Activated T-helper 17 cell treated with anti-CD3 and anti-CD28 coated beads, Interleukin-2, amount 50 U/mL, for 72 hours (primary cell): Measurements from ENCODE around the gene MGAT3. TPM values are rescaled to one million over a fixed set of nuclear protein-coding genes. Genes with fewer than 3 reads are reported as not detected.

Source experiments
- ATAC-seq: fragments of 150-1000 bp; cut with Tn5 transposase; replicated peaks from 2 replicates; pipeline ENCODE4 v1.10.0; 2021; ENCODE audit warnings: mild to moderate bottlenecking, moderate library complexity
- H3K27ac Mint-ChIP-seq: one replicate; pipeline ENCODE4 v1.8.0; 2022; ENCODE audit warnings: mixed read lengths
- H3K27me3 Mint-ChIP-seq: one replicate; pipeline ENCODE4 v1.8.0; 2022; ENCODE audit warnings: mixed read lengths
- H3K36me3 Mint-ChIP-seq: one replicate; pipeline ENCODE4 v1.8.0; 2022; ENCODE audit warnings: low read depth, mild to moderate bottlenecking, mixed read lengths
- H3K4me1 Mint-ChIP-seq: one replicate; pipeline ENCODE4 v1.8.0; 2022; ENCODE audit warnings: mixed read lengths
- H3K4me3 Mint-ChIP-seq: one replicate; pipeline ENCODE4 v1.8.0; 2022; ENCODE audit warnings: mild to moderate bottlenecking, mixed read lengths
- H3K9me3 Mint-ChIP-seq: one replicate; pipeline ENCODE4 v1.8.0; 2022; ENCODE audit warnings: mixed read lengths
- total RNA-seq, 2 donors: library from RNA; stranded (reverse); gene quantifications; one replicate each; pipeline ENCODE4 v1.2.3, GENCODE V29; 2022

The MGAT3 gene
- total RNA-seq, 2 donors from 2014 or later, result 1.5 to 1.6 TPM

DNA sequence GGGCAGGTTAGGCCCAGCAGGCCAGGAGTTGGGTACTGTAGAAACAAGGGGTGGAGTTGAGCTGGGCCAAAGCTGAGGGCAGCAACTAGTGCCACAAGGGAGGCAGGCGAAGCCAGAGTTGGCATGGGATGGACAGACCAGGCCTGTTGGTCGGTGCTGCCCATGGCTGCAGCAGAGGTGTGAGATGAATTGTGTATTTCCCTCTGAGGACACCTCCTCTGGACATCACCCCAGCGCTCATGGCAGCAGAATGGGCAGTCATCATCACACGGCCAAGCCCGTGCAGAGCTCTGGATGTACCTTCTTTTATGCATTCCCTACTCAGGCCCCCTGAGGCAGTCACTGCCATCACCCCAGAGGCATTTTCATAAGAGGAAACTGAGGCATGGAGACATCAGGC, 36.9 kb upstream of the MGAT3 start:
- no peaks in the 10 kb centered on the region for H3K4me1 Mint-ChIP-seq
- H3K27ac Mint-ChIP-seq, result no peak overlapping the region
- H3K4me3 Mint-ChIP-seq, result no peak overlapping the region
- peaks cover 70% of the 10 kb centered on the region for H3K36me3 Mint-ChIP-seq
- H3K27me3 Mint-ChIP-seq, result no peaks in the 10 kb centered on the region
- H3K9me3 Mint-ChIP-seq, result no peaks in the 10 kb centered on the region
- no peak for ATAC-seq

DNA sequence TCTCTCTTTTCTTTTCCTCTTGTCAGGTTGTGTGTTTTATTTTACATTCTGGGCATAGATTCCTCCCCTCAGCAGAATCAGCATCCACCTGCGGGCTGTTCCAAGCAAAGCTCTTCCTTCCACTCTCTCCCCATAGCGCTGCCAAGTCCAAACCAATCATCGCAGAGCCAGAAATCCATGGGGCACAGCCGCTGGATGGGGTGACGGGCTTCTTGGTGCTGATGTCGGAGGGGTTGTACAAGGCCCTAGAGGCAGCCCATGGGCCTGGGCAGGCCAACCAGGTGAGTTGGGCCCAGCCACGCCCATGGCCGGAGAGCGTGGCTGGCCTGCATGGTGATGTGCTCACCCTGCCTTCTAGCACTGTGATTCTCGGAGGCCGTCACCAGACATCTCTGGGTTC, 35.1 kb upstream of the MGAT3 start:
- no peak for ATAC-seq
- Mint-ChIP-seq H3K4me1 (no peaks in the 10 kb centered on the region), H3K36me3 (peaks cover 81% of the 10 kb centered on the region), H3K9me3 (no peaks in the 10 kb centered on the region), H3K27ac (peak overlapping the region; percentile 34), H3K27me3 (no peaks in the 10 kb centered on the region), H3K4me3 (no peak overlapping the region)

- no peaks in the 10 kb centered on the region for H3K9me3 Mint-ChIP-seq
- peaks cover 85% of the 10 kb centered on the region for H3K36me3 Mint-ChIP-seq
Observed at GRCh38 chr22:39422101-39422500, 34.7 kb upstream of the MGAT3 start.

GRCh38 chr22:39422721-39423120, 34.1 kb upstream of the MGAT3 start:
- Mint-ChIP-seq H3K4me3 (no peak overlapping the region), H3K36me3 (peaks cover 86% of the 10 kb centered on the region), H3K27ac (no peak overlapping the region), H3K9me3 (no peaks in the 10 kb centered on the region), H3K27me3 (no peaks in the 10 kb centered on the region), H3K4me1 (no peaks in the 10 kb centered on the region)
- no peak for ATAC-seq

More at GRCh38 chr22:39422101-39422500, 34.7 kb upstream of the MGAT3 start:
- no peaks in the 10 kb centered on the region for H3K4me1 Mint-ChIP-seq
- no peak overlapping the region for H3K27ac Mint-ChIP-seq
- H3K4me3 Mint-ChIP-seq, result no peak overlapping the region
- ATAC-seq, result no peak
- H3K27me3 Mint-ChIP-seq, result no peaks in the 10 kb centered on the region

DNA sequence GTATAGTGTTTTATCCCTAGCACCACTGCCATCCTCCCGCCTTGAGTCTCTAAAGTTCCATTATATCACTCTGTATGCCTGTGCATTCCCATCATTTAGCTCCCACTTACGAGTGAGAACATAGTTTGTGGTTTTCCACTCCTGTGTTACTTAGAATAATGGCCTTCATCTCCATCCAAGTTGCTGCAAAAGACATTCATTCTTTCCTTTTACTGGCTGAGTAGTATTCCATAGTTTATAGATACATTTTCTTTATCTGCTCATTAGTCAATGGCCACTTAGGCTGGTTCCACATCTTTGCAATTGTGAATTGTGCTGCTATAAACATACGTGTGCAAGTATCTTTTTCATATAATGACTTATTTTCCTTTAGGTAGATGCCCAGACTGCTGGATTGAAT, 32.8 kb upstream of the MGAT3 start:
- Mint-ChIP-seq H3K36me3 (peaks cover 80% of the 10 kb centered on the region), H3K27me3 (no peaks in the 10 kb centered on the region), H3K9me3 (no peaks in the 10 kb centered on the region), H3K27ac (no peak overlapping the region), H3K4me1 (no peaks in the 10 kb centered on the region), H3K4me3 (no peak overlapping the region)
- ATAC-seq, result no peak

GRCh38 chr22:39426380-39427043, 30.3 kb upstream of the MGAT3 start:
- Mint-ChIP-seq H3K27ac (no peak overlapping the region), H3K4me1 (no peaks in the 10 kb centered on the region), H3K36me3 (peaks cover 68% of the 10 kb centered on the region)

DNA sequence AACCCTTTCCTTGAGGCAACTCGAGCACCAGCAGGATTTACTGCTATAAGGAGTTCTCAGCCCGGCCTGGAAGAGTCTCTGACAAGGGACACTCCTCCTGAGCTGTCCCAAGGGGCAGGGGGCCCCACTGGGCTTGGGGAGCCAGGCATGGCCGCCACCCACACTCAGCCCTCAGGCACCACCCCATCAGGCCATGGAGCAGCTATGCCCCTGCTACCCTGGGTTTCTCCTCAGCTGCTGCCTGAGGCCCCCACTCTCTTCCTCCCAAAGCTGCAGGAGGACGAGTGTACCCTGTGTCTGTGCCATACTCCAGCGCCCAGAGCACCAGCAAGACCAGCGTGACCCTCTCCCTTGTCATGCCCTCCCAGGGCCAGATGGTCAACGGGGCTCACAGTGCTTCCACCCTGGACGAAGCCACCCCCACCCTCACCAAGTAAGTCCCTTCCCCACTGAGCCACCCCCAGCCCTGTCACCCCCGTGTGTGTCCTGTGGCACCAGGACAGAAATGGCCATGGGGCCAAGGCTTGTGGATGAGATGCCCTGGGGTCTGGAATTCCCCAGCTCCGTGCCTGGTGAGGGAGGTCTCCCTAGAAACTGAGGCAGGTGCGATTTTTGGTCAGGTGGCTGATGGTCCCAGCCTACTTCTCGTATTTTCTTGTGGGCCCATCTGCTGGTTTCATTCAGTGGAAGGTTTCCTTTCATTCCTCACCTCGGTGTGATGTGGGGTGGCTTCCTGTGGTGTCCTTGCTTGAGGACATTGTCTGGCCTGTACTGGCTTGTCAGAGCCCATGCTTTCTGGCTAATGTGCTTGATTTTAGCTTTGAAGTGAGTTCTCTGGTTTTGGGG, 28.8 kb upstream of the MGAT3 start:
- Mint-ChIP-seq H3K9me3 (no peaks in the 10 kb centered on the region), H3K4me1 (no peaks in the 10 kb centered on the region), H3K27me3 (no peaks in the 10 kb centered on the region), H3K4me3 (no peak overlapping the region), H3K36me3 (peaks cover 54% of the 10 kb centered on the region), H3K27ac (no peak overlapping the region)
- no peak for ATAC-seq

More at GRCh38 chr22:39426380-39427043, 30.3 kb upstream of the MGAT3 start:
- no peak for ATAC-seq
- H3K4me3 Mint-ChIP-seq, result no peak overlapping the region
- no peaks in the 10 kb centered on the region for H3K27me3 Mint-ChIP-seq
- no peaks in the 10 kb centered on the region for H3K9me3 Mint-ChIP-seq

DNA sequence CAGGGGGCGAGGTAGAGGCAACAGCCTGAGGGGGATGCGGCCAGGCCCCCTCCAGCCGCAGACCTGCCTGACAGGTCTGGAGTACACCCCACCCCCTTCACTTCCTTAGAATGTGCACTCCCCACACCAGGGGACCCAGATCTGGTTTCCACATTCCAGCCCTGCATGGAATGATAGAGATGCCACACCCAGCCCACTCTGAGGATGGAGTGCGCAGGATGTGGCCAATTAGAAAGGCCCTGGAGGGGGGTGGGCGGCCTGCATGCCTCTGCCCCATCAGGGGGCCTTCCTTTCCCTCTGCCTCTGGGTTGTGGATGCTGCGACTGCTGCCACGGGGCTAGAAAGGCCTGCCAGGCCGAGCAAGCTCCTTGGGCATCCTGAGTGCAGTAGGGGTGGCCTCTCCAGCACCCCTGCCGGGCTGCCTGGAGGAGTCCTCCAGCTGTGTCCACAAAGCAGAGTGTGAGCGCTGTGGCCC, 28.2 kb upstream of the MGAT3 start:
- Mint-ChIP-seq H3K27me3 (no peaks in the 10 kb centered on the region), H3K27ac (no peak overlapping the region), H3K4me1 (no peaks in the 10 kb centered on the region), H3K9me3 (no peaks in the 10 kb centered on the region), H3K36me3 (peaks cover 52% of the 10 kb centered on the region), H3K4me3 (no peak overlapping the region)
- ATAC-seq, result no peak

DNA sequence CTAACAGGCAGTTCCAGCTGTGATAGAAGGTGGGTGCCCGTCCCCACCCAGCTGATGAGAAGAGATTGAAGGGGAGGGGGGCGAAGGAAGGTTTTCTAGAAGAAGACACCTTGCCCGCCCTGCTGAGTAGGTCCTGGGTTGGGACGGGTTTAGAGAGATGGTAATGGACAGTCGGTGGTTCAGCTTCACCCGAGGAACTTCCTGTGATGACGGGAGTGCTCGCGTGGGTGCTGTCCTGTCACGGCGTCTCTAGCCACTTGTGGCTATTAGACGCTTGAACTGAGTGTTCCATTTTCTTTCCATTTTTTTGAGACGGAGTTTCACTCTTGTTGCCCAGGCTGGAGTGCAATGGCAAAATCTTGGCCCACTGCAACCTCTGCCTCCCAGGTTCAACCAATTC, 27.6 kb upstream of the MGAT3 start:
- no peaks in the 10 kb centered on the region for H3K9me3 Mint-ChIP-seq
- no peaks in the 10 kb centered on the region for H3K27me3 Mint-ChIP-seq
- no peaks in the 10 kb centered on the region for H3K4me1 Mint-ChIP-seq
- H3K27ac Mint-ChIP-seq, result no peak overlapping the region
- H3K36me3 Mint-ChIP-seq, result peaks cover 47% of the 10 kb centered on the region
- no peak for ATAC-seq
- H3K4me3 Mint-ChIP-seq, result no peak overlapping the region

- peaks cover 41% of the 10 kb centered on the region for H3K36me3 Mint-ChIP-seq
- ATAC-seq, result no peak
- no peaks in the 10 kb centered on the region for H3K9me3 Mint-ChIP-seq
- H3K4me3 Mint-ChIP-seq, result no peak overlapping the region
- H3K27ac Mint-ChIP-seq, result no peak overlapping the region
- H3K27me3 Mint-ChIP-seq, result no peaks in the 10 kb centered on the region
- no peaks in the 10 kb centered on the region for H3K4me1 Mint-ChIP-seq
Observed at GRCh38 chr22:39429916-39430575, 26.8 kb upstream of the MGAT3 start.

- Mint-ChIP-seq H3K4me3 (no peak overlapping the region), H3K9me3 (no peaks in the 10 kb centered on the region)
Observed at GRCh38 chr22:39430576-39431150, 26.1 kb upstream of the MGAT3 start.

DNA sequence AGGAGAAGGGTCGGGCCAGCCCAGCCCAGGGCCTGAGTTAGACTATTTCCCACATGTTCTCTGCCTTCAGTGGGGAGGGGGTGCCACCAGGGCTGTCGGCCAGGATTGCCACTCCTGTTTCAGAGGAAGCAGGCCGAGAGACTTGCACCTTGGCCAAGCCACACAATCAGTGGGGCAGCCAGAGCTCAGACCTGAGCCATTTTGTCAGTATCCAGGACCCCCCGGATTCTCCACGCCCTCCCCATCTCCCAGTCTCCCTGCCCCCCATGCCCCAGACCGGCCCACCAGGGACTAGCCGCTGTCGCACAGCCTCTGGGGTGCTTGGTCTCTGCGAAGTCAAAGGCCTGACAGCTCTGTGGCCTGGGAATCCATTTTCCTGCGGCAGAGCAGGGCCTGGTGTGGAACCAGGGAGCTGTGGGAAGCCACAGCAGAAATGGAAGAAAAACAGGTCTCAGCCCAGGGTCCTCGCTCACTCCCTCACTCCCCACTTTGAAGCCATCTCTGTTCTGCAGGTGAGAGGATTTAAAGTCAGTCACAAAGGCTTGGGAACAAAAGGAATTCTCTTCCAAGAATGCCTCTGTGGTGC, 25.5 kb upstream of the MGAT3 start:
- Mint-ChIP-seq H3K4me3 (no peak overlapping the region), H3K4me1 (no peaks in the 10 kb centered on the region), H3K9me3 (no peaks in the 10 kb centered on the region), H3K36me3 (peaks cover 34% of the 10 kb centered on the region), H3K27ac (no peak overlapping the region), H3K27me3 (no peaks in the 10 kb centered on the region)
- no peak for ATAC-seq

More at GRCh38 chr22:39430576-39431150, 26.1 kb upstream of the MGAT3 start:
- peaks cover 40% of the 10 kb centered on the region for H3K36me3 Mint-ChIP-seq
- H3K4me1 Mint-ChIP-seq, result no peaks in the 10 kb centered on the region
- no peaks in the 10 kb centered on the region for H3K27me3 Mint-ChIP-seq
- H3K27ac Mint-ChIP-seq, result no peak overlapping the region
- ATAC-seq, result no peak

DNA sequence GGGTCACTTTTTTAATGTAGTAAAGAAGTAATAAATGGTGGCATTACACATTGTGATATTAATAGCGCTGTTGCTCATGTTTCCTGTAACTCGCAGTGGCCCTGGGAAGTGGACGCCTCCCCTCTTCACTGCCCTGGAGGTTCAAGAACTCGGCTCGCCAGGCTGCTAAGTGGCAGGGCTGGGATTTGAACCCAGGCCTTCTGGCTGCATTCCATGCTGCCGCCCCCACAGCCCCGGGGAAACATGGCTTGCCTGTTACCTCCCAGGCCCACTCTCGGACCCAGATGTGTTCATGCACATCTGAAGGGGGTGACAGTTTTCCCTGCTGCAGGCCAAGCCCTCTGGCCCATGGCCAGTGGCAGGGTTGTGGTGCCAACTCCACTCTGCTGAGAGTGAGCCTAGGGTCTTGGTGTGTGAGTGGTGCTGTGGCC, 25.0 kb upstream of the MGAT3 start:
- no peak overlapping the region for H3K4me3 Mint-ChIP-seq
- no peak overlapping the region for H3K27ac Mint-ChIP-seq
- H3K9me3 Mint-ChIP-seq, result no peaks in the 10 kb centered on the region
- no peak for ATAC-seq
- H3K4me1 Mint-ChIP-seq, result no peaks in the 10 kb centered on the region
- peaks cover 29% of the 10 kb centered on the region for H3K36me3 Mint-ChIP-seq
- no peaks in the 10 kb centered on the region for H3K27me3 Mint-ChIP-seq

GRCh38 chr22:39432361-39432811, 24.4 kb upstream of the MGAT3 start:
- Mint-ChIP-seq H3K4me1 (no peaks in the 10 kb centered on the region), H3K9me3 (no peaks in the 10 kb centered on the region), H3K36me3 (peaks cover 23% of the 10 kb centered on the region), H3K4me3 (no peak overlapping the region), H3K27me3 (no peaks in the 10 kb centered on the region), H3K27ac (no peak overlapping the region)
- ATAC-seq, result no peak
